Activated CD8-positive, alpha-beta memory T cell treated with anti-CD3 and anti-CD28 coated beads, Interleukin-2, amount 50 U/mL, for 1 hour (primary cell): ENCODE results near the gene NEMP1.
"Not testable (repeated sequence)": the region's sequence is repeated elsewhere in the genome, so short reads cannot be mapped to it uniquely, and the experiment has no call there.

Experiments used
- DNase-seq: peaks from one replicate; pipeline ENCODE4 v3.0.0-alpha.2; 2020; ENCODE audit errors: extremely low read depth

The NEMP1 gene

DNA sequence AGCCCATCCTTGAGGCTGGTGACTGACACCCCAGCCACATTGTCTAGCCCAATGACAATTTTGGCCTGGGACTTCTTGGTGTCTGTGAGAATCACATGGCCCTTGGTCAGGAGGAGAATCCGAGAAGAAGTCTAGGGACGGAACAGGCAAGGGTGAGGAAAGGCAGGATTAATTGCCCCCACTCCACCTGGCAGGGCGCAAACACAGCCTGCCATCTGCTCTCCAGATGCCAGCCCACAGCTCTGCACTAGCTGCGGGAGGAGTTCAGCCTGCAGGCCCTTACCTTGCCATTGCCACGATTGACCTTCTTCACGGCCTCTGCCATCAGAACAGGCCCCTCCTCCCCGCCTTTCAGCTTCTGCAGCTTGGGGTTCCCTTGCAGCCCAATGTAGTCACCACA is 49.1 kb downstream of the NEMP1 start:
- DNase-seq, result no peak

DNA sequence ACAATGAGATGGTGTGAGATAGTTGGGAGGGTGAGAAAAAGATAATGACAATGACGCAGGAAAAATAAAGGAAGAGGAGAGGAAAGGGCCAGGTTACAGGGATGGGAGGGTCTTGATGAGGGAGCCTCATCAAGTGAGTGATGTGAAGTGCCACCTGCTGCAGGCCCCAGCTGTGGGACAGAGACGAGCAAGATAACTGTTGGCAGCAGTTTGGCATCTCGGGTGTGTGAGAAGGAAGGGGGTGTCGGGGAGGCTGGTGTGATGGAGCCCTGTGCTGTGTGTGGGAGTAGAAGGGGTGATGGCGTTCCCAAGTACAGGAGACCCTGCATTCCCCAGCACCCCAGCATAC is 50.8 kb downstream of the NEMP1 start:
- no peak for DNase-seq

DNA sequence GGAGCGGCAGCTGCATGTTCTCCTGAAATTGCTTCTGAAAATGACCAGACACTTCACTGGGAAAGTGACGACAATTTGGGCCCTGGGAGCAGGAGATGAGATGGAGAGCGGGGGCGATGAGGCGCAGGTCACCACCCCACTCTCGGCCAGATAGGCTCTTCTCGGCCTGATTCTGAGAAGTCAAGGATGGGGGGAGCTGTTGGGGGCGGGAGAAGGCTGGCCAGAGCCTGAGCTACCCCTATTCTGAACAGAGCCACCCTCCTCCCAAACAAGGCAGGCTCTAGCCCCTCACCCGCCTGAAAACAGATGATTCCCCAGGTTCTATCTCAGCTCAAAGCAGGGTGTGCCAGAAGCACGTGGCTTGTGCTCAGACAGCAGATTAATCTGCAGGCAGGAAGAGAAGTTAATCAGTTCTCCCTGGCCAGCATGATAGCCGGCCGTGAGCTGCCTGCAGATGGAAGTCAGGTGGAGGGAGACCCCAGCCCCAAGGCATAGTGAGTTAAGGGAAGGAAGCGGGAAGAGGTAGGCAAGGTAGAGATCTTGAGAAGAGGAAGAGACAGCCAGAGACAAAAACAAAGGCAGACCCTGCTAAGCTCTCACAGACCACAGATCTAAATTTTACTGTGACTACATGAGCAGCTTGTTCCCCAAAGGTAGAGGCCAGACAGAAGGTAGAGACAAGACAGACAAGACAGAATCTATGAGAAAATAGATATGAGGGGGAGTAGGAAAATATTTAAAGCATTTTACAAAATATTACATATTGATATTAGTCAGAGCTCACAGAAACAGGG is 51.4 kb downstream of the NEMP1 start:
- DNase-seq, result no peak

DNA sequence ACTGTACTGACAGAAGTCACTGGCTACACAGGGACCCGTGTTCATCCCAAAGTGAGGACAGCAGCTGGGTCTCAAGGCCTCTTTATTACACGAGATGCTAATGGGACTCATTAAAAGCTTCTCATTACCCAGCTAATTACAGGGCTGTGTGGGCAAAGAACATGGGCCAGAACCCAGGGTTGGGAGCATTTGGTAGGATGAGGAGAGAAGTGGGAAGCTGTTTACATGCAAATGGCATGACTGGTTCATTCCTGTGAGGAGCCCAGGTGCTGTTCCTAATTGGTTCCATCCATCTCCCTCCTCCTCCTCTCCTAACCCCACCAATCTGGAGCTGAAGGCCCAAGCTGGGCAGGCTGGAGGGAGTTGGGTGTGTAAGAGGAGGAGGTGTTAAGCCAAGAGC is 53.4 kb downstream of the NEMP1 start:
- DNase-seq, result no peak

DNA sequence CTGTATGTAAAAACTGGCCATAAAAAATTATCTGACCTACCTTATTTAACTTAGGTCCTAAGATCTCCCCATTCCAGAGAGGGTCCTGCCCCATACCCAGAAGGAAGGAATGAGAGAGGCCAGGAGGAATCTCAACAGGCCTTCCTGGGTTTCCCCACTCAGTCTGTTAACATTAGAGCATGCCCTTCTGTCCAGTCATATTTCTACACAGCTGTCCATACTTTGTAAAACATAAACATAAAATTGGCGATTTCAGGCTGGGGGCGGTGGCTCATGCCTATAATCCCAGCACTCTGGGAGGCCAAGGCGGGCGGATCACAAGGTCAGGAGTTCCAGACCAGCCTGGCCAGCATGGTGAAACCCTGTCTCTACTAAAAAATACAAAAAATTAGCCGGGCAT is 56.3 kb downstream of the NEMP1 start:
- DNase-seq, result not testable (repeated sequence)

DNA sequence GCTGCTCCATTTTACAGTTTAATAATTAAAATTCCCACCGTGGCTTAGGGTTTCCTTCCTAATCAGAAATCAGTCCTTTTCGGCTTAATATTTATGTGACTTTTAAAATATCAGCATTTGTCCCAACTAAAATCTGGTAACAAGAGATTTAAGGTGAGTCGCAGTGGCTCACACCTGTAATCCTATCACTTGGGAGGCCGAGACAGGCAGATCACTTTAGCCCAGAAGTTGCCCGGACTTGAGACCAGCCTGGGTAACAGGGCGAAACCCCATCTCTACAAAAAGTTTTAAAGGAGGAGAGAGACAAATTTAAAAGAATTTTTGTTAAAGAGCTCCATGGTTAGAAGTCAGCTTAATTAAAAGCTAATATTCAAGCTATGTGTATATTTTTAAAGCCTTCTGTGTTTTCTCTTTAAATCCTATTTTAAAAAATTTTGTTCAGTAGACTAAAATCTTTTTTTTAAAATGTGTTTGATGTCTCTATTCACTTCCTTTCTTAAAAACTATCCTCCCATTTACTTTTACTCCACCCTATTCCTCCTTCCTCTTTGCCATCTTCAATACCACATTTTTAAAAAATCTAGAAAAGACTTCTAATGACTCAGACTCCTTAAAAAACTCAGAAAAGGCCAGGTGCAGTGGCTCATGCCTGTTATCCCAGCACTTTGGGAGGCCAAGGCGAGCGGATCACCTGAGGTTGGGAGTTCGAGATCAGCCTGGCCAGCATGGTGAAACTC is 58.4 kb downstream of the NEMP1 start:
- DNase-seq, result no peak

DNA sequence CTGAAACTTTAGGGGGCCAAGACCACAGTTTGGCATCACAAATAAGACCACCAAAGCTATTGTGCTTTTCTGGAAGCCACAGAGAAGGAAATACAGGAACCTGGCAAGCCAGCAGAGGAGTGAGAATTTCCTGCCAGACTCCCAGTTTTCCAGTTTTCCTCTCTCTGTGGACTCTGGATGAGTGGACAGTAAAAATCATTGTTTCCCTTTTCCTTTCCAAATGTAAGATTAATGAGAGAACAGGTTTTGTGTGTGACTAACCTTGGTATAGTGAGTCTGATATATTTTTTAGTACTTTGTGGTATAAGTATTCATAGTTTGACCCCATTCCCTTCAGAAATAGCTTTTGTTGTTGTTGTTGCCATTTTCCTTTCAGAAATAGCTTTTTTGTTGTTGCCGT is 59.7 kb downstream of the NEMP1 start:
- DNase-seq, result no peak

DNA sequence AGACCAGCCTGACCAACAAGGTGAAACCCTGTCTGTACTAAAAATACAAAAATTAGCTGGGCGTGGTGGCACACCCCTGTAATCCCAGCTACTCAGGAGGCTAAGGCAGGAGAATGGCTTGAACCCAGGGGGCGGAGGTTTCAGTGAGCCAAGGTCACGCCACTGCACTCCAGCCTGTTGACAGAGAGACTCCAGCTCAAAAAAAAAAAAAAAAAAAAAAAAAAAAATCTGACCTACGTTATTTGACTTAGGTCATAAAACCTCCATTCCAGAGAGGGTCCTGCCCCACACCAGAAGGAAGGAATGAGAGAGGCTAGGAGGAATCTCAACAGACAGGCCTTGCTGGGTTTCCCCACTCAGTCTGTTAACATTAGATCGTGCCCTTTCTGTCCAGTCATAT is 60.2 kb downstream of the NEMP1 start:
- not testable (repeated sequence) for DNase-seq

DNA sequence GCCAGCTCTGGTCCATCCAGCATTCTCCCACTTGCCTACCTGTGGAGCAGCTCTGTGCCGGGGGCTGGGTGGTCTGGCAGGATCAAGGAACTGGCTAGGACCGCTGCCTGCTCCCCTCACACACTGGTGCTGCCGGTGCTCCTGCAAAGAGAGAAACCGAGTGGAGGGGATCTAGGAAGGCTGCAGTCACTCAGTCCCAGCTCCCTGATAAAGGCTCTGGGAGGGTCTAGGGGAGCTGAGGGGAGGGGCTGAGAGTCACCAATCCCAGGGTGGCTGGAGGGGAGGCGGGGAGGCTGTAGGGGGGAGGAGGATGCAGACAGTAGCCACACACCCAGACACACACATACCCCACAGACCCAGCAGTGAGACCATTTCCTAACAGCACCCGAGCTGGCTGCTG is 62.2 kb downstream of the NEMP1 start, which contains the start of gene TAC3:
Gene TAC3, minus strand, starts transcription at position 182 of the 400 bp plus-strand sequence. CDS start 732 bp downstream, outside the sequence.
- DNase-seq, result no peak

DNA sequence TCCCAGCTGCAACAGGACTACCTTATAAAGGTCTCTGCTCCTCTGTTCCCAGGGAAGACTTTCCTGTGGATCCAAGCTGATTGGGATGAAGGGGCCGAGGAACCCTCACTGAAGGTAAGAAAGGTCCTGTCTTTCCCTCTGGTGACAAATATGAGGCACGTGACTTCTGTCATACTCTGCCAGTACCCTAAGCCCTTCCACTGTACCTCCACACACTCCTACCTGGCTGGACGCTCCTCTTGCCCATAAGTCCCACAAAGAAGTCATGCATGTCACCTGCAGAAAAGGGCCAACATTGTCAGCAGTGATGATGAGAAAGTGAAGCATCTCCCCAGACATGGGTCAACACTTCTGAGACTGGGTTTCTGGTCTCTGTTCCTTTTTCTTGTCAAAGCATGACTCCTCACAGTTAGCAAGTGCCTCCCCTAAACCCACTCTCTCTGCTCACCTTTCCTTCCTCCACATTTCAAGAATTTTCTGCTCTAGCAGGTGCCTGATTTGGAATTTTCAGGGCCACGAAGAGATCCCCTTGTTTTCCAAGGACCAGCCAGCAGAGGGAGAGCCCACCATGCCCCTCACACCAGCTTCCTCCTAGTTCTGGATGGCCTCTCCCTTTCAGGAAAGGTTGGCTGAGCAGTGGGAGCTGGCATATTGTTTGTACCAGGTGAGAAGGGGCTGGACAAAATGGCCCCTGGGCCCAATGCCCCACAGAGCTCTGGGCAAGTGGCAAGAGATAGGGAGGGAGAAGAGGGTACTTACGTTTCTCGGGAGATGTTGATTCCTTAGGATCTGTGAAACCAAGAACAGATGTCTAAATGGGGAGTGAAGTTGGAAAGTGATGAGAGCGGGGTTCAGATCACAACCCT is 65.8 kb downstream of the NEMP1 start:
- no peak for DNase-seq

DNA sequence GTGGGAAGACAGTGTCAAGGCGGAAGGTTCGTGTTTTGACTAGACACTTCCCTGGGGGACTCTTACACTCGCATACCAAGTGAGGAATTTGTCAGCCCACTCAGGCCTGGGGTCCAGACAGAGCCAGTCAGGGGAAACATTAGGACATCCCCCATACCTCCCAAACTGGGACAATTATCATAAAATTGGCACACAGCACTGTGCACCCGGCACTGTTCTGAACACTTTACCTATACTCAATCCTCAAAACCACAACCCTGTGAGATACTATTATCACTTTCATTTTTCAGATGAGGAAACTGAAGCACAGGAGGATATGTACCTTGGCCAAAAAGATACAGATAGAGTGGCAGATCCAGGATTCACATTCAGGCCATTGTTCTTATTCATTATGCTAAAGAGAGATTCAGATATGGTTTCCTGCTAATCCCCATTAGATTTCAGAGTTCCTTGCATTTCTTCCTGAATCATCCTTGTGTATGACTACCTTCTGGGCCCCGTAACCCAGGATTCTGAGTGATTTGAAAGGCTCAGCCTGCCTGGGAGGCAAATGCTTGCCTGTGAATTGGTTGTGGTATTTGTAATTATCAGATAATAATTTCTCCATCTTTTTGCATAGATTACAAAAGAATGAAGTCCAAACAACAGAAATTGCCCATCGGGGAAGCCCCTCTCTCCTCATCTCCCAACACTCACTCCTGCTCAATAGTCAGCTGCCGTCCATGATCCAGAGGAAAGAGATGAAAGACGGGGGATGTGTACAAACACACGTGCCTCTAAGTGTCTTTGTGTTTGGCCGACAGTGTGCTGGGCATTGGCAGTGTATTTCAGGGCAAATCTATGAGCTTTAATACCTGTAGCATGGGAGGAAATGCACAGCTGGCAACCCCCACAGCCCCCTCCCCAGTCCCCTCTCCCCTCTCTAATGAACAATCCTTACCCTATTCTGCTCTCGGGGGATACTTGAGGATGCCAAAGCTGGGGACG is 66.9 kb downstream of the NEMP1 start:
- DNase-seq, result no peak

DNA sequence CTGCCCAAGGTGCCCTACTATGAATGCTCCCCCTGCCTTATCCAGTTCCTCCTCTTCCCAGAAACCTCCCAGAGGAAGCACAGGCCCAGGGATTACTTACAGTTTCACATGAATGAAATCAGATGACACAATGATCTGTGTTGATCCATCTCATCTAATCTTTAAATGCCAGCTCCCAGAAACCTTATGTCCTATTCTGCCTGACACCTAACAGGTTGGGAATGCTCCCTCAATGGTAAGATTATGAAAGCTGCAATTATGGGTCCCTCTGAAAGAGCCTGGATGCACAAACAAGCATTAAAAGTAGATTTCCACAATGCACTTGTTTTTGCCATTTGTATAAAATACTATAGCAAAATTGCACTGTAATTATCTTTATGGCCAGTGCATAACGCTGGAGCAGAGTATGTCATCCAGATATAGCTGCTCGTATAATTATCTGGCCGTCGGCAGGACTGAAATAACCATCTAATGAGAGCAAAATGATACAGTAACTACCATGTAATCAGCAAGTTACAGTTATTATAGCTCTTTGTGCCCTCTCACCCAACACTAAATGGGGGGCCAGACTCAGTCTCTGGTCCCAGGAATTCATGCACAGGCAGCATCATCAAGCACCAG is 67.9 kb downstream of the NEMP1 start:
- no peak for DNase-seq

DNA sequence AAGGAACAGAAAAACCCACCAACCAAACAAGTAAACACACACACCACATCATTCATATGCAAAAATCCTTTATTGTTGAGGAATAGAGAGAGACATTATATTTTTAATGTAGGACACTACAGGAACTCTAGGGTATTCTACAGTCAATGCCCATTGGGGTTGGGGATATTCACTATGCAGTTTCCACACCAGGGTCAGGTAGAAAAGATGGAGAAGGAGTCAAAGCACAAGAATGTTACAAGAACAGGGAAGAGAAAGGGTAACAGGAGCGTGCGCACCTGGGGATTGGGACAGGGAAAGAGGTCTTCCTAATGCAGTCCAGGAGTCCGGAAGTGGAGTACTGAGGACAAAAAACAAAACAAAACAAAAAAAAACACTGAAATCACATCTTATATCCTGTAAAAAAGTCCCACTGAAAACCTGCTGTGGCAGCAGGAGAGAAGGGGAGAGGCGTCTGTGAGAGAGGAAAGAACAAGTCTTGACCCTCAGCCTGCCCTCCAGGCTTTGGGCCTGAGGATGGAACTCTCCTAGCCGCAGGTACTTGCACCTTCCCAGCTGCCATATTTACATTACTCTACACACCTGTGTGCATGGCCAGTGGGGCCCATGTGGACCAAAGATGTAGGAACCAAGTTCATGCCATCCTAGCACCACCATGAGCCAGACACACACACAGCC is 68.5 kb downstream of the NEMP1 start:
- DNase-seq, result no peak

DNA sequence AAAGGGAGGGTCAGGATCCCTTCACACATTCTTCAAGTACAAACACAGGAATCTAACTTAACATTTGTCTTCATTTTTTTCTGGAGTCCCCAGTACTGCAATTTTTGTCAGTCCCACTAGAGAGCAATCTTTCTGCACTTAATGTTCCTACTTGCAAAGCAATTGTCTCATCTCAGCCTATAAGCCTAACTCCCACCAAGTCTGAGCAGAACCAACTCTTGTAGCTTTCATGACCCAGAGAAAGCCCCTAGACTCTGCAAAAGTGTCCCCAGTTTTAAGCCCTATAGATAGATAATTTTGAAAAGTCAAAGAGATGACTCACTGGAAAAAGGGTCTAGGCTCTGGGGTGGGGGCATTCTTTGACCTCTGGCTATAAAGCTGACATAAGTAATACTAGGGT is 70.4 kb downstream of the NEMP1 start:
- no peak for DNase-seq

DNA sequence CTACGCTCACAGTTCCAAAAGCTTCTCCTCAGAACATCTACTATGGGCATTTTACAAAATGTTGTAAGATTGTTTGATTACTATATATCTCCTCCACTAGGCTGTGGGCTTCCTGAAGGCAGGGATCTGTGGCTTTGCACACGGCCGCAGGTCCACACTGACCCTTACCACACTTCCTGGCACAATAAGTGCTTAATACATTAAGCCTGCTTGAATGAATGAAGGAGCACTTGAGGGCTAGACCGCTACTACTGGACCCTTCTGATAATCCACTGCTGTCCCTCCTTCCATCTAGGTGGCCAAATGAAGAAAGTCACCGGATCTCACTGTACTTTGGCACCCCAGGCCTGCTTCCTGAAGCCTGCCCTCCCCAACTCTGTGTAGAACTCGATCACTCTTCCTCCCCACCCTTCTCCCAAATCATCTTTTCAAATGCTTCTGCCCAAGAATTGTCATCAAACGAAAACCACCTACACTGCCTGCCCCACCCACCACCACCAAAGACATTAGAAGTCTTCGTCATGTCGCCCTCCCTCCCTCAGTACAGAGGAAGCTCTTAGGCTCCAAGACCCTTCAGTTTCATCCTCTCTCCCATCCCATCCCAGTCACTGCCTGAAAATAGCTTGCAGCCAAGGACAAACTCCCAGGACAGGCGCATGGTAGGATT is 71.6 kb downstream of the NEMP1 start:
- no peak for DNase-seq

DNA sequence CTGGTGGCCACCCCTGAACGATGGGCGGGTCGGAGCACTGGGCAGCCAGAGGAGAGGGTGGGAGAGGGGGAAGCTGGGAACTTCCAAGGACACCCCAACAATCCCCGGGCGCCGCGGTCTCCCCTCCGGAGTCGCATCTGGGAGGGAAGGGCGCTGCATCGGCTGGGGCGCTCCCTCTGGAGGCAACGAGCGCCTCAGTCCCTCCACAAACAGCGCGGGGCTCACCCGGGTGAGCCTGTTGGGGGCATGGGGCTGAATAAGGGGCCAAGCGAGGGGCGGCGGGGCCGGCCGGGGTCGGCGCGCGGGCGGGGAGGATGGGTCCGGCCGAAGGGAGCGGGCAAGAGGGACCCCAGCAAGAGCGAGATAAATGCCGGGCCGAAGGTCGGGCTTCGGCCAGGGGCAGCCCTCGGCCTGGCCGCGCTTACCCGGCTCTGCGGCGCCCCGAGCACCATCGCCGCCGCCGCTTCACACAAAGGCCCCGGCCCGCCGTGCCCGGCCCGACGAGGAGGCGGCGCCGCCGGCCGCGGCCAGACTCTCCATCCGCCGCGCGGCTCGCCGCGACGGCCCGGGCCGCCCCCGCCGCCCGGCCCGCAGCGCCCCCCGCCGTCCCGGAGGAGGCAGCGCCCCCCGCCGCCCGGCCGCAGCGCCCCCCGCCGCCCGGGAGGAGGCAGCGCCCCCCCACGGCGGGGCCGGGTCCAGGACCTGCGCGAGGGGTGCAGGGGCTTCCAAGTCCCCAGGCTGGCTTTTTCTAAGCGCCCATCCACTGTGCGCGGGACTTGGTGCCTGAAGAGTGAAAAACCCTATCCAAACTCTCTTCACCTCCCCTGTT is 72.4 kb downstream of the NEMP1 start, which contains the start of gene ZBTB39:
Gene ZBTB39, minus strand, starts transcription at position 567 of the 829 bp plus-strand sequence. CDS start 1,629 bp downstream, outside the sequence.
- DNase-seq, result no peak
